Uterus (tissue), 4 donors: ENCODE measurements around the gene ARSB. TPM values are rescaled to one million over a fixed set of nuclear protein-coding genes. Genes with fewer than 3 reads are reported as not detected.

ENCODE experiments used
- DNase-seq, 2 donors: peaks; one replicate each; pipeline ENCODE4 v3.0.0-alpha.2; 2019 to 2020
- H3K27ac ChIP-seq, 2 donors: fragments of 200-600 bp; sonication (generic); 1 replicate in 1 of 2; 2 replicates in 1 of 2; pipeline ENCODE4 v1.5.1; 2016 to 2018
- H3K27me3 ChIP-seq, 2 donors: fragments of 200-600 bp; sonication (generic); one replicate each; pipeline ENCODE4 v1.5.1; 2018 to 2019; ENCODE audit warnings: control low read depth in 1 of 2
- H3K36me3 ChIP-seq, 2 donors: fragments of 200-600 bp; sonication (generic); one replicate each; pipeline ENCODE4 v1.5.1; 2019; ENCODE audit warnings: control low read depth in 1 of 2
- H3K4me1 ChIP-seq, 2 donors: fragments of 200-600 bp; sonication (generic); one replicate each; pipeline ENCODE4 v1.5.1; 2018 to 2019; ENCODE audit warnings: control low read depth in 1 of 2
- H3K4me3 ChIP-seq, 2 donors: fragments of 200-600 bp; sonication (generic); 1 replicate in 1 of 2; 2 replicates in 1 of 2; pipeline ENCODE4 v1.5.1; 2018 to 2019; ENCODE audit warnings: mild to moderate bottlenecking in 1 of 2
- H3K9me3 ChIP-seq, 2 donors: fragments of 200-600 bp; sonication (generic); one replicate each; pipeline ENCODE4 v1.5.1; 2019; ENCODE audit warnings: control low read depth in 1 of 2
- CTCF ChIP-seq, 4 experiments: fragments of 200-600 bp in 2 of 4; fragments of 450-650 bp in 2 of 4; sonication (generic) in 2 of 4; IDR thresholded peaks; one replicate each; pipeline ENCODE4 v1.5.1; 2016 to 2019; ENCODE audit warnings: antibody characterized with exemption in 4 of 4, mild to moderate bottlenecking in 2 of 4, moderate library complexity in 1 of 4
- POLR2A ChIP-seq, 2 donors: fragments of 450-650 bp; IDR thresholded peaks; one replicate each; pipeline ENCODE4 v1.6.1; 2016; ENCODE audit warnings: antibody characterized with exemption in 2 of 2, mild to moderate bottlenecking in 1 of 2, moderate library complexity in 1 of 2
- intact Hi-C: fragments of 100-400 bp; cut with DNase I; formaldehyde crosslinking; loops from one replicate; pipeline ENCODE4 v1.15.1; 2023; ENCODE audit warnings: low total_unique reads
- total RNA-seq, 4 donors: library from RNA; depleted of rRNA in 3 of 4; stranded (reverse); fragments of >200 nt in 3 of 4; gene quantifications; one replicate each; pipeline versions ENCODE4 v1.1.0 to v1.2.4, GENCODE V29; 2014 to 2023
- donor health status: DM: yes; HTN: yes; CAD: no.

Gene ARSB
- total RNA-seq, 4 donors from 2014 or later = 10.0 to 22.7 (median 15.1) TPM

- TF ChIP-seq POLR2A (IDR thresholded peaks at IDR 0.05) (no peak), CTCF (IDR thresholded peaks at IDR 0.05) (no peak)
- H3K27ac ChIP-seq = no peak overlapping the region
Observed at GRCh38 chr5:78819707-78820106, 165.4 kb downstream of the ARSB start.

GRCh38 chr5:78819166-78819565, 165.9 kb downstream of the ARSB start:
- Histone ChIP-seq H3K36me3 (no peaks in the 10 kb centered on the region), H3K27me3 (no peaks in the 10 kb centered on the region), H3K9me3 (no peaks in the 10 kb centered on the region), H3K4me3 (no peak overlapping the region), H3K27ac (no peak overlapping the region), H3K4me1 (no peaks in the 10 kb centered on the region)
- intact Hi-C loops = no loop called here
- DNase-seq = no peak
- TF ChIP-seq POLR2A (IDR thresholded peaks at IDR 0.05) = no peak
- TF ChIP-seq CTCF (IDR thresholded peaks at IDR 0.05) = no peak

More at GRCh38 chr5:78819707-78820106, 165.4 kb downstream of the ARSB start:
- intact Hi-C loops = no loop called here
- no peak for DNase-seq
- Histone ChIP-seq H3K9me3 (no peaks in the 10 kb centered on the region), H3K4me3 (no peak overlapping the region), H3K27me3 (no peaks in the 10 kb centered on the region), H3K36me3 (no peaks in the 10 kb centered on the region), H3K4me1 (peaks cover 0 to 4% of the 10 kb centered on the region in 2 donors)

- intact Hi-C loops = no loop called here
- H3K27me3 ChIP-seq = no peaks in the 10 kb centered on the region
- H3K4me3 ChIP-seq = no peak overlapping the region
- TF ChIP-seq CTCF (IDR thresholded peaks at IDR 0.05) (no peak), POLR2A (IDR thresholded peaks at IDR 0.05) (no peak)
- no peak for DNase-seq
- H3K36me3 ChIP-seq = no peaks in the 10 kb centered on the region
- H3K4me1 ChIP-seq = no peaks in the 10 kb centered on the region
- H3K9me3 ChIP-seq = no peaks in the 10 kb centered on the region
- H3K27ac ChIP-seq = no peak overlapping the region
Observed at GRCh38 chr5:78816143-78816765, 168.9 kb downstream of the ARSB start.

- no peaks in the 10 kb centered on the region for H3K9me3 ChIP-seq
- DNase-seq = no peak
- H3K27me3 ChIP-seq = no peaks in the 10 kb centered on the region
- TF ChIP-seq CTCF (IDR thresholded peaks at IDR 0.05) (no peak), POLR2A (IDR thresholded peaks at IDR 0.05) (no peak)
- H3K4me3 ChIP-seq = no peak overlapping the region
- intact Hi-C loops = no loop called here
- no peaks in the 10 kb centered on the region for H3K36me3 ChIP-seq
- no peak overlapping the region for H3K27ac ChIP-seq
- no peaks in the 10 kb centered on the region for H3K4me1 ChIP-seq
Observed at GRCh38 chr5:78813906-78814530, 171.1 kb downstream of the ARSB start.

GRCh38 chr5:78813286-78813685, 171.8 kb downstream of the ARSB start:
- Histone ChIP-seq H3K36me3 (no peaks in the 10 kb centered on the region), H3K4me3 (no peak overlapping the region), H3K27me3 (no peaks in the 10 kb centered on the region), H3K4me1 (no peaks in the 10 kb centered on the region), H3K27ac (no peak overlapping the region), H3K9me3 (no peaks in the 10 kb centered on the region)
- no peak for TF ChIP-seq POLR2A (IDR thresholded peaks at IDR 0.05)
- no peak for TF ChIP-seq CTCF (IDR thresholded peaks at IDR 0.05)
- DNase-seq = no peak
- intact Hi-C loops = no loop called here
